ENCODE measurements around the gene CLMN. TPM values are rescaled to one million over a fixed set of nuclear protein-coding genes. Genes with fewer than 3 reads are reported as not detected.

The CLMN gene
- total RNA-seq, 1 donor from 2014 or later = 7.7 TPM

DNA sequence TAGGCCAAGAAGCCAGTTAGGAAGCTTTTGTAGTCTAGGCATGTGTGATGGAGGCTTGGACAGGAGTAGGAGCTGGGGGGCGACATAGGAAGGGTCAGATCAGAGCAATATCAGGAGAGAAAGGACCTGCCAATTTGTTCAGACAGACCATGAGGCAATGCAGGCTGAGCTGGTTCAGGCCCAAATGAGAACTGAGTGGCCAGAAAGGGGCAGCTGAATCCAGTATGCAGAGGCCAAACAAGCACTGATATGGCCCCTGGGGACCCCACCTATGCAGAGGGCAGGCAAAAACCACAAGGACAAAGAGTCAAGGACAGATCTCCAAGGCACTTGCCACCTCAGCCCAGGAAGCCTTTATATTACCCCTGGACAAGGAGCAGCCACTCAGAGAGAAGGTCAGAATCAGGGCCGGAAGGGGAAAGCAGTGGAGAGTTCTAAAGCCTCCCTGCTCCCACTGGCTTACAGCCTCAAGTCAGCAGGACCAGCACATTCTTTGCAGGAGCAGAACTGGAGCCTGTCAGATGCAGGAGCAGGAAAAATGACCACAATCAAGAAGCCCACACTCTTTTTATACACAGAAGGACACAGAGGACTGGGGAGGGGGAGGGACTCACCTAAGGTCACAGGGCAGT, 37.2 kb downstream of the CLMN start:
- DNase-seq (ENCODE audit: low read depth, low spot score) = no peak
- Mint-ChIP-seq H3K9me3 (peaks cover 5% of the 10 kb centered on the region), H3K27me3 (ENCODE audit: low read depth) (no peaks in the 10 kb centered on the region), H3K27ac (ENCODE audit: unreplicated experiment) (no peak overlapping the region), H3K36me3 (ENCODE audit: low read depth) (peaks cover 8% of the 10 kb centered on the region), H3K4me1 (no peaks in the 10 kb centered on the region), H3K4me3 (no peak overlapping the region)
- no peak for TF ChIP-seq CTCF (conservative IDR thresholded peaks at IDR 0.05)

- no peak for DNase-seq (ENCODE audit: low read depth, low spot score)
- no peaks in the 10 kb centered on the region for H3K27me3 Mint-ChIP-seq (ENCODE audit: low read depth)
- H3K9me3 Mint-ChIP-seq = peaks cover 5% of the 10 kb centered on the region
- H3K4me1 Mint-ChIP-seq = no peaks in the 10 kb centered on the region
- no peak for TF ChIP-seq CTCF (conservative IDR thresholded peaks at IDR 0.05)
- H3K36me3 Mint-ChIP-seq (ENCODE audit: low read depth) = peaks cover 8% of the 10 kb centered on the region
- H3K27ac Mint-ChIP-seq (ENCODE audit: unreplicated experiment) = no peak overlapping the region
- no peak overlapping the region for H3K4me3 Mint-ChIP-seq
These were observed 38.0 kb downstream of the CLMN start for GRCh38 chr14:95281560-95282176.

DNA sequence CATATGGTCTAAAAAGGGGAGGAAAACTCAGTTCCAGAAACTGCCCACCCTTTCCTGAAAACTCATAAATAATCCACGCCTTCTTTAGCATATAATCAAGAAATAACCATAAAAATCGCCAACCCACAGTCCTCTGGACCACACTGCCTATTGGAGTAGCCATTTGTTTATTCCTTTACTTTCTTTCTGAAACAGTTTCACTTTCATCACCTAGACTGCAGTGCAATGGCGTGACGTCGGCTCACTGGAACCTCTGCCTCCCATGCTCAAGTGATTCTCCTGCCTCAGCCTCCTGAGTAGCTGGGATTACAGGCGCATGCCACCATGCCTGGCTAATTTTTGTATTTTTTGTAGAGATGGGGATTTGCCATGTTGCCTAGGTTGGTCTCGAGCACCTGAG, 44.2 kb downstream of the CLMN start:
- Mint-ChIP-seq H3K27ac (ENCODE audit: unreplicated experiment) (no peak overlapping the region), H3K9me3 (no peaks in the 10 kb centered on the region), H3K4me3 (no peak overlapping the region), H3K27me3 (ENCODE audit: low read depth) (no peaks in the 10 kb centered on the region), H3K36me3 (ENCODE audit: low read depth) (peaks cover 3% of the 10 kb centered on the region), H3K4me1 (peaks cover 8% of the 10 kb centered on the region)
- DNase-seq (ENCODE audit: low read depth, low spot score) = no peak
- no peak for TF ChIP-seq CTCF (conservative IDR thresholded peaks at IDR 0.05)

DNA sequence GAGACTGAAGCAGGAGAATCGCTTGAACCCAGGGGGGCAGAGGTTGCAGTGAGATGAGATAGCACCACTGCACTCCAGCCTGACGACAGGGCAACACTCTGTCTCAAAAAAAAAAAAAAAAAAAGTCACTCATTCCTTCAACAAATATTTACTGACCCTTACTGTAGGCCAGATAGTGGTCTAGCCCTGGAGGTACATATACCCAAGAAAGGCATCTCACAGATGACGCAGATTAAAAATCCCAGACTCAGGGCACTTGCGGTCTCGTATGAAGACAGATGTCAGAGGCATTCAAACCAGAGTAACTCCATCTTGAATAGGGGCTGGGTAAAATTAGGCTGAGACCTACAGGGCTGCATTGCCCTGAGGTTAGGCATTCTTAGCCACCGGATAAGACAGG, 44.8 kb downstream of the CLMN start:
- no peak overlapping the region for H3K27ac Mint-ChIP-seq (ENCODE audit: unreplicated experiment)
- H3K9me3 Mint-ChIP-seq = no peaks in the 10 kb centered on the region
- no peak overlapping the region for H3K4me3 Mint-ChIP-seq

DNA sequence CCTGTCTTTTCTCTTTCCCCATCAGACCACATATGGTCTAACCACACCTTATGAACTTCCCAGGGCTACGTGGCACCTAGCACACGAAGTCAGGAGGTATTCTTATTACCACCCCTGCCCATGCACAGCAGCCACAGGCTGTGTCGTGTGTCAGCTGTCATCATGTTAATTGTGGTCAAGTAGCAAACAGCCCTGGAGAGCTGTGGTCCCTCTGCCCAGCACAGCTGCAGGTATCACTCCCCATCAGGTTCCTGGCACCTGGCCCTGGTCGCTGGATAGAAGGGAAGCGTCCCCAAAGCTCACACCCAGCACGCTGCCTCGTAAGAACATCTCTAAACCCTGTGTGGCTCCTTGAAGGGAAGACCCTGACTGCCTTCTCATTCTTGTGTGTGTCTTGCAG, 45.4 kb downstream of the CLMN start:
- Mint-ChIP-seq H3K4me3 (no peak overlapping the region), H3K36me3 (ENCODE audit: low read depth) (peaks cover 3% of the 10 kb centered on the region), H3K4me1 (peaks cover 8% of the 10 kb centered on the region), H3K27me3 (ENCODE audit: low read depth) (no peaks in the 10 kb centered on the region), H3K27ac (ENCODE audit: unreplicated experiment) (no peak overlapping the region), H3K9me3 (no peaks in the 10 kb centered on the region)
- TF ChIP-seq CTCF (conservative IDR thresholded peaks at IDR 0.05) = no peak
- DNase-seq (ENCODE audit: low read depth, low spot score) = no peak

More for the DNA sequence above, 44.8 kb downstream of the CLMN start:
- no peak for DNase-seq (ENCODE audit: low read depth, low spot score)
- Mint-ChIP-seq H3K36me3 (ENCODE audit: low read depth) (peaks cover 3% of the 10 kb centered on the region), H3K27me3 (ENCODE audit: low read depth) (no peaks in the 10 kb centered on the region), H3K4me1 (peaks cover 8% of the 10 kb centered on the region)
- TF ChIP-seq CTCF (conservative IDR thresholded peaks at IDR 0.05) = no peak
